Stimulated activated CD4-positive, alpha-beta T cell treated with anti-CD3 and anti-CD28 coated beads, Interleukin-15, amount 100 ng/mL, for 1 hour (primary cell): ENCODE results near the gene HMGXB3.

Experiments
- DNase-seq, 2 donors: peaks; one replicate each; pipeline ENCODE4 v3.0.0-alpha.2; 2020; ENCODE audit warnings: low read depth in 1 of 2, low spot score in 1 of 2

The HMGXB3 gene, protein sequence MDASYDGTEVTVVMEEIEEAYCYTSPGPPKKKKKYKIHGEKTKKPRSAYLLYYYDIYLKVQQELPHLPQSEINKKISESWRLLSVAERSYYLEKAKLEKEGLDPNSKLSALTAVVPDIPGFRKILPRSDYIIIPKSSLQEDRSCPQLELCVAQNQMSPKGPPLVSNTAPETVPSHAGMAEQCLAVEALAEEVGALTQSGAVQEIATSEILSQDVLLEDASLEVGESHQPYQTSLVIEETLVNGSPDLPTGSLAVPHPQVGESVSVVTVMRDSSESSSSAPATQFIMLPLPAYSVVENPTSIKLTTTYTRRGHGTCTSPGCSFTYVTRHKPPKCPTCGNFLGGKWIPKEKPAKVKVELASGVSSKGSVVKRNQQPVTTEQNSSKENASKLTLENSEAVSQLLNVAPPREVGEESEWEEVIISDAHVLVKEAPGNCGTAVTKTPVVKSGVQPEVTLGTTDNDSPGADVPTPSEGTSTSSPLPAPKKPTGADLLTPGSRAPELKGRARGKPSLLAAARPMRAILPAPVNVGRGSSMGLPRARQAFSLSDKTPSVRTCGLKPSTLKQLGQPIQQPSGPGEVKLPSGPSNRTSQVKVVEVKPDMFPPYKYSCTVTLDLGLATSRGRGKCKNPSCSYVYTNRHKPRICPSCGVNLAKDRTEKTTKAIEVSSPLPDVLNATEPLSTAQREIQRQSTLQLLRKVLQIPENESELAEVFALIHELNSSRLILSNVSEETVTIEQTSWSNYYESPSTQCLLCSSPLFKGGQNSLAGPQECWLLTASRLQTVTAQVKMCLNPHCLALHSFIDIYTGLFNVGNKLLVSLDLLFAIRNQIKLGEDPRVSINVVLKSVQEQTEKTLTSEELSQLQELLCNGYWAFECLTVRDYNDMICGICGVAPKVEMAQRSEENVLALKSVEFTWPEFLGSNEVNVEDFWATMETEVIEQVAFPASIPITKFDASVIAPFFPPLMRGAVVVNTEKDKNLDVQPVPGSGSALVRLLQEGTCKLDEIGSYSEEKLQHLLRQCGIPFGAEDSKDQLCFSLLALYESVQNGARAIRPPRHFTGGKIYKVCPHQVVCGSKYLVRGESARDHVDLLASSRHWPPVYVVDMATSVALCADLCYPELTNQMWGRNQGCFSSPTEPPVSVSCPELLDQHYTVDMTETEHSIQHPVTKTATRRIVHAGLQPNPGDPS (N-terminal part only)

DNA sequence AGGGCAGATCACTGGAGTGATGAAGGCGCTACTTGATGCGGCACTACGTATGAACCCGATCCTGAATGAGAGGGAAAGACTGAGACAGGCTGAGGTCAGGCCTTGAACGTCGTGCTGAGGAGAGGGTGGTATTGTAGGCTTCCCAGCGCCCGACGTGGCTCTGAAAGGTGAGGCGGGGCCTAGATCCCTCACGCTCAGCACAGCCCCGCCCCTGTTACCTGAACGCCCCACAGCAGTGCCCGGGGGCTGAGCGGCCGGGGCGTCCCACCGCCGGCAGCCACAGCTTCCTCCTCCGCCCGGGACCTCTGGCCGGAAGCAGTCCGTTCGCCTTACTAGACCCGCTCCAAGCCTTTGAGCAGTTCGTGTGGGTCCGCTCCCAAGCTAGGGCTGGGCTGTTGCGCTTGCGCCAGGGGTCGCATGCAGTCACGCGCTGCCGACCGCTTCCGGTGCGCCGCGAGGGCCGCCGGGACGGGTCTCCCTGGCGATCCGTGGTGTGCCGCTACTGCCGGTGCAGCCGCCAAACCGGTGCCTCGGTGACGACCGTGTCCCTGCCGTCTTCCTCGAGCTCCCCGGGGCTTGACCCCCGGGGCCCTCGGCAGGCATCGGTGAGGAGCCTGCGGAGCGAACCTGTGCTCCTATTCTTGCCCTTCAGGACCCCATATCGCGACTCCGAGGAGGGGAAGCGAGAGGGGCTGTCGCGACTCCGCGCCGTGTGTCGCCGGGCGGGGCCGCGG, at the start of gene HMGXB3, which contains the start of gene TIGD6:
TSS of gene HMGXB3 (plus strand) at position 484 of the 734 bp plus-strand sequence. CDS start 4,114 bp downstream, outside the sequence.
TSS of gene TIGD6 (minus strand) at position 399 of the 734 bp plus-strand sequence. CDS start 4,306 bp downstream, outside the sequence.
- DNase-seq = peak; percentile 63 to 78

DNA sequence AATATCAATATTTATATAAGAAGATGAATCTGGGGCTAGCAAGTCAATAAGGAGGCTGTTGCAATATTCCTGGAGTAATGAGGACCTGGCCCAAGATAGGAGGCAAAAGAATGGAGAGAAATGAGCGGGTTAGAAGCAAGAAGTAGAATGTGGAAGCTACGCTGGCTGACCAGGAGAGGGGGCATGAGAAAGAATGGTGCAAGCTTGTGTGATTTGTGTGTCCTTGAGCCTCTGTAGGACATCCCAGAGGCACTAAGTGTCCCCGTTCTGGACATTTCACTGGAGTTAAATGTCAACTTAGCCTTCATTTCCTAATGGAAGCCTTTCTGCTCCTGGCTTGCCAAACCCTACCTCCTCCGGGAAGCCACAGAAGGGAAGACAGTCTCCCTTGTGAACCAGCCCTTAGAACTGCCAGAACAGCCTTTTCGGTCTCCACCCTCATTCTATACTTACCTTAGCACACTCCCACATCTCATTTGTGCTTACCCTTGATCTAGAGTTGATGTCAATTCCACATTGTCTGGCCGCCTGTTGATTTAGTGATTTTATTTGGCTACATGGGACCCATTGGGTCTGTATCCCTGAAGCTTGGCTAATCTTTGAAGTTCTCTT, 49.3 kb upstream of the HMGXB3 start:
- DNase-seq = no peak

DNA sequence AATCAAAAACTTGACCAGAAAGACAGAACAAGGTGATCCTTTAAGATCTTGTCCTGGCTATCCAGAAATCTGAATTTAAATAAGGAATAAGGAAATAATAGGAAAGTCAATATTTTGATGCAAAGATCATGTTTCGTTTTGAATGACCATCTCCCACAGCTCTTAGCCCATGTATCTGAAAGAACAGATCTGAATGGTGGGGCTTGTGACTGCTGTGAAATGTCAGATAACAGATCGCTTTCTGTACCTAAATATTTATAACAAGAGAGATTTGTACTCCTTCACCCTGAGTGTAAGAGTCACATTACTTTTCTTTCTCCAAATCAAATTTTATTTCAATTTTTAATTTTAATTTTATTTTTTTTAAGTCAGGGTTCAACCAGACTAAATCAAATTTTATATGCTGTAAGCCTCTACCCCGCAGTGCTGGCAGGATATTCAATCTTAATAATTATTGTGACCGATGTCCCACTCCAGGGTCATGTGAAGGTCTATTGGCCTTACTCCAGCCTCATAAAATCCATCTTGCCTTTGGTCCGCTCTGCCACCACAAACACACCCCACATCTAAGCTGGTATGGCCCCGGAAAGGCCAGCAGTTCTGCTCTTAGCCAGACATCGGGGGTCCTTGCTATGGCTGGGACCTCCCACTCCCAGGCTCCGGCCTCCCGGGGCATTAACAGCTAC, 47.0 kb upstream of the HMGXB3 start:
- no peak for DNase-seq

DNA sequence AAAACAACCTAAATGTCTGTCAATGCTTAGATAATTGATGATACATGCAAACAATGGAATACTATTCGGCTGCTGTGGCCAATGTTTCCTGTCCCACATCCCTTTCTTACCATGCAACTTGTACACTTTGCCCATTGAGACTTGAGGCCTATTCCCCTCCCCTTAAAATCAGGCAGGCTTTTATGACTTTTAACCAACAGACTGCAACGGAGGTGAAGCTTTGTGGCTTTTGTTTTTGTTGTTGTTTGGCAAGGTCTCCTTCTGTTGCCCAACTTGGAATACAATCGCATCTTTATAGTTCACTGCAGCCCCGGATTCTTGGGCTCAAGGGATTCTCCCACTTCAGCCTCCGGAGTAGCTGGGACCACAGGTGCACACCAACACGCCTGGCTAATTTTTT, 45.7 kb upstream of the HMGXB3 start:
- DNase-seq = no peak

DNA sequence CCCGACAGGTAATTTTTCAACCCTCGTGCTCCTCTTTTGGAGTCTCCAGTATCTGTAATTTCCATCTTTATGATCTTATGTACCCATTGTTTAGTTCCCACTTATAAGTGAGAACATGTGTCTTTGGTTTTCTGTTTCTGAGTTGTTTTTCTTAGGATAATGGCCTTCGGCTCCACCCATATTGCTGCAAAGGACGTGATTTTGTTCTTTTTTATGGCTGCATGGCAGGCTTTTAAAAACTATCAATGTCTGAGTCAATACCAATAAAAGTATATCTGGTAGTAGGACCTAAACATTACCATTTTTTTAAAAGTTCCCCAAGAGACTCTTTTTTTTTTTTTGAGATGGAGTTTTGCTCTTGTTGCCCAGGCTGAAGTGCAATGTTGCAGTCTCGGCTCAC, 43.9 kb upstream of the HMGXB3 start:
- no peak for DNase-seq

DNA sequence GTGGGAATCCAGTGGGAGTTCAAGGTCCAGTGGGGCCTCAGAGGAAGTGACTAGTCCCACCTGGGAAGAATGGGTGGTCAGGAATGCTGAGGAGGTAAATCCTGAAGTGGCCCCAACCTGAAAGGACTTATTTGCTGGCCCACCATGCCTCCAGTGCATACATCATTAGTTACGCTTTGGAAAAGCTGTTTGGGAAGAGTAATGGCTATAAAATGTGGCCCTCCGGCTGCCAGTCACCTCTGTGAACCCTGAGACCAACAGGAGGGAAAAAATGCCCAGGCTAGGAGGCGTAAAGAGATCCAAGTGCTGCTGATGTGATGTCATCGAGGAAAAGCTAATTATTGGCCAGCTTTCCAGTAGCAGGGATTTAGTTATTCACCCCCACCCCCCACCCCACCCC, 42.7 kb upstream of the HMGXB3 start:
- no peak for DNase-seq

DNA sequence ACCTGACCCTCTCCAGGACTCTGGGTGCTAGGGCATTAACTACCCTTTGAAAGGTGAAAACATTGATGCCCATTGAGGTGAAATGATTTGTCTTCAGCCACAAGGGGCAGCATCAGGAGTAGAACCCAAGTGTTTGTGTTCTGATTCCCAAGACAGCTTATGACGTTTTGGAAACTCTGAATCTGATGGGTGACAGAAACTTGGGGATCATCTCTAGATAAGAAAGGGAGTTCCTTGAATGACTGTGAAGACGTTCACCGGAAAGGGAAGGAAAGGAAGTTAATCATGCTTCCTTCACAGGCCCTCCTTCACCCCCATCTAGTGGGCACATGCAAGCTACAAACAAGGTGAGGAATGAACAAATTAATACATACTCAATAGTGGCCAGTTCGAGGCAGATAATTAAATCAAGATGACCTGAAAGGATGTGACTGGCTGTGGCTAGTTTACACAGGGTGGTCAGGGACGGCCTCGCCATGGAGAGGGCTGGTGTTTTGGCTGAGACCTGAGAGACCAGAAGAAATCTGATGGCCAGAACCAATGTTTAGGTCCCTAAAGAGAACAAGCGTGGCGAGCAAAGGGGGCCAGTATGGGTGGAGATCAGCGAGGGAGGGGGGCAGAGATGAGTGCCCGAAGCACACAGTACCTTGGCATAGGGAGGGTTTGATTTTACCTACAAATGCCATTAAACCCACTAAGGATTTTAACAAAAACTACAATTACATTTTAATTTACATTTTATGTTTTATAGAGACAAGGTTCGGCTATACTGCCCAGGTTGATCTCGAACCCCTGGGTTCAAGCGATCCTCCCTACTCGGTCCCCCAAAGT, 40.9 kb upstream of the HMGXB3 start:
- peak; percentile 4 to 21 for DNase-seq

DNA sequence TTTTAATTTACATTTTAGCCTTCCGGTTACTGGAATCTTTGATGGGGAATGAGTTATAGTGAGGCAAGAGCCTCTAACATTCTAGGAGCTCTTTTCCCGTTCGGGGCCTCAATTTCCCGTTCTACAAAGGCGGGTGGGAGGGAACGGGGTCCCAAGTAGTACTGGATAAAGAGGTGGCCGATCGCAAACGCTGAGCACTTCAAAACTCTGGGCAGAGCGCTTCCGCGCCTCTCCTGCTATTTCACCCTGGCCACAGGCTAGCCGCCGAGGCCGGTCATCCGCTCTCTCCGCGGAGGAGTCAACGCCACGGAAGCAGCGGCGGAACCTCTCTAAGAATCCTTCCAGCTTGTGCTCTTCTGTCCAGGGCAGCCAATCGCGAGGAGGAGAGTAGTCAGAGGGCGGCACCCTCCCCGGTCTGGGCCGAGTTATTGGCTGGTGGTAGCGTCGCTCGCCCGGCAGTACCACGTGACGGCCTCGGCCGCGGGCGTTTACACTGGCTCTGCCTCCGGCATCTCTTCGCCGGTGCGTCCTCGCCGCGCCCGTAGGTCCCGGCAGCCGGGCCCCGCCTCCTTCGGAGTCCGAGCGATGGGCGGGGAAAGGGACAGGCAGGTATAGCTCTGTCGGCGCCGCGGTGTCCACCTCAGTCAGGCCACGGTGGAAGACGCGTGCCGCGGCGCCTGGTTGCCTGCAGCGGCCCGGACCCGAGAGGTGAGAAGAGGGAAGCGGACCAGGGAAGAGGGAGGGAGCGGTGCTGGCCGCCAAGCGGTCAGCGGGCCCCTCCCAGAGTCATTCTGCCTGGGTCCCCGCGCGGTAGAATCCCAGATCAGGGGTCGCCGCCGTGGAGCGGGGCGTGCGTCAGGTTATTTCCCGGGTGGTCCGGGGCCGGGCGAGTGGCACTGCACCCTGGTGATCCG, 40.0 kb upstream of the HMGXB3 start, which contains the start of gene SLC26A2:
TSS of gene SLC26A2 (plus strand) at position 487 of the 914 bp plus-strand sequence. CDS start 16,895 bp downstream, outside the sequence.
- peak; percentile 86 to 88 for DNase-seq

DNA sequence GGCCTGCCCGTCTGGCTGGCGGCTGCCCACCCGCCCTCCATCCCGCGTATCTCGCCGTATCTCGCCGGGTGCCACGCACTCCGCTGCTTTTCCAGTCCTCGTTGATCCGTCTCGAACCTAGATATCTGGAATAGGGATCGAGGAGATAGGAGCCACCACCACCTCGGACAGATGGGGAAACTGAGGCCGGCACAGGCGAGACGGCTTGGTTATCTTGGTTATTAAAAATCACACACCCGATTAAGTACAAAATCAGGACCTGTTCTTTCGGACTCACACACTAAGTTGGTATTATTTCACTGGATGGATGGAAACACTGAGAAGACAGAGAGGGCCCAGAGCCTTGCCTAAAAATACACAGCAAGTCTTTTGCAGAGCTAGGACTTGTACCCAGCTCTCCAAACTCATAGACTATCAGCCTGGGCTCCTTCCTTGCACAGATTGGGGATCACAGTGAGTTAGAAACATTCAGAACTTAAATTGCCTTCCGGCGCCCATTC, 39.3 kb upstream of the HMGXB3 start:
- DNase-seq = no peak

DNA sequence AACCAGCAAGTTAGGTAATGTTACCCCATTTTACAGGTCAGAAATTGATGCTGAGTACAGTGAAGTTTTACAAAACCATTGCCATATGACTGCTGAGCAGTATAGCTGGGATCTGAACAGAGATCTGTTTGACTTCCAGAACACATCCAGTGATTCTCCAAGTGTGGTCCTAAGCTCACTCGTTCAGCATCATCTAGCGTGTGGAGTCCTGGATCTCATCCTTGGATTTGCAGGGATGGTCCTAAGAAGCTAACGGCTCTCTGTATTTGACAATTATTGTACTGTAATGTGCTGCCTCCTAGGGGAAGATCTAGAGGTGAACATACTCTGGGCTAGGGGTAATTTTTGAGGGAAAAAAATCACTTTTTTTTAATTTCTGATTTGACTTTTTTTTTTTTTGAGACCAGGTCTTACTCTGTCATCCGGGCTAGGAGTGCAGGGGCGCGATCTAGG, 38.6 kb upstream of the HMGXB3 start:
- no peak for DNase-seq

DNA sequence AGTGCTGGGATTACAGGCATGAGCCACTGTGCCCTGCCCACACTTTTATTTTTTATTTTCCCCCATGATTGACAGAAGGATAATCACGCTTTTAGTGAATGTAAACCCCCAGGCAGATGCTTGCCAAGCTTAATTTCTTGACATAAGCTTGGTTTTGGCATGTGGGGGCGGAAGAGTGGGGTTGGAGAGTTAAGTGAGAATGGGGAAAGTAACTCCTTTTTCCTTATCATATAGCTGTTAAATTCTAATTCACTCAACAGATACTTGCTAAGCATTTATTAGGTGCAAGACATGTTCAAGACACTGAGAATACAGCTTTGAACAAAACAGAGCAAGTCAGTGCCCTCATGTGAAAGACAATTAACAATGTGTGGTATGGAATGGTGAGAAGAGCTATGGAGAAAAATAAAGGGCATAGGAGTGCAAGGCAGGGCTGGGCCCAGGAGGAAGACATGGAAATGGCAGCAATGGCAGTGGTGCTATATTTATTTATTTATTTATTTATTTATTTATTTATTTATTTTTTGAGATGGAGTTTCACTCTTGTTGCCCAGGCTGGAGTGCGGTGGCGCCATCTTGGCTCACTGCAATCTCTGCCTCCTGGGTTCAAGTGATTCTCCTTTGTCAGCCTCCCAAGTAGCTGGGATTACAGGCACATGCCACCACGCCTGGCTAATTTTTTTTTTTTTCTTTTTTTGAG, 37.8 kb upstream of the HMGXB3 start:
- no peak for DNase-seq

DNA sequence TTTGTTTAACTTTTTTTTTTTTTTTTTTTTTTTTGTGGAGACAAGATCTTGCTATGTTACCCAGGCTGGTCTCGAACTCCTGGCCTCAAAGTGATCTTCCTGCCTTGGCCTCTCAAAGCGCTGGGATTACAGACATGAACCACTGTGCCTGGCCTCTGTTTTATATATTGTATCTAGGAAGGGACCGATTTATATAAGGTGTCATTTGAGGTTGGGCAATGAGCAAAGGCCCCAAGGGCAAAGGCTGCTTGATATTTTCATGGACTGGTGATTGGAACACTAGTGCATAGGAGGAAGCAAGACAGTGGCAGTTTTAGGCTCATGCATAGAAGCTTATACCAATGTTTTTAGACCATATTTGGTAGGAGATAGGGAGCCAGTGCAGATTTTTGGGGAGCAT, 36.8 kb upstream of the HMGXB3 start:
- no peak for DNase-seq

DNA sequence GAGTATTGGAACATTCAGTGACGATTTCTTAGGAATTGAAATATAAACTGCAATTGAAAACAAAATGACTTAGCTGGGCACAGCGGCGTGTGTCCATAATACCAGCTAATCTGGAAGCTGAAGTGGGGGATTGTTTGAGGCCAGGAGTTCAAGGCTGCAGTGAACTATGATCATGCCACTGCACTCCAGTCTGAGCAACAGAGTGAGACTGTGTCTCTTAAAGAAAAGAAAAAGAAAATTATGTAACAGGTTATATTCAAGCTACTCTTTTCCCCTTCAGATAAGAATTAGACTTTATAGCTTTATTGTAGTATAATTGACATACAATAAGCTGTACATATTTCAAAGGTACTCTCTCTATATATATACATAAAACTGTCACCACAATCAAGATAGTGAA, 33.6 kb upstream of the HMGXB3 start:
- DNase-seq = no peak

DNA sequence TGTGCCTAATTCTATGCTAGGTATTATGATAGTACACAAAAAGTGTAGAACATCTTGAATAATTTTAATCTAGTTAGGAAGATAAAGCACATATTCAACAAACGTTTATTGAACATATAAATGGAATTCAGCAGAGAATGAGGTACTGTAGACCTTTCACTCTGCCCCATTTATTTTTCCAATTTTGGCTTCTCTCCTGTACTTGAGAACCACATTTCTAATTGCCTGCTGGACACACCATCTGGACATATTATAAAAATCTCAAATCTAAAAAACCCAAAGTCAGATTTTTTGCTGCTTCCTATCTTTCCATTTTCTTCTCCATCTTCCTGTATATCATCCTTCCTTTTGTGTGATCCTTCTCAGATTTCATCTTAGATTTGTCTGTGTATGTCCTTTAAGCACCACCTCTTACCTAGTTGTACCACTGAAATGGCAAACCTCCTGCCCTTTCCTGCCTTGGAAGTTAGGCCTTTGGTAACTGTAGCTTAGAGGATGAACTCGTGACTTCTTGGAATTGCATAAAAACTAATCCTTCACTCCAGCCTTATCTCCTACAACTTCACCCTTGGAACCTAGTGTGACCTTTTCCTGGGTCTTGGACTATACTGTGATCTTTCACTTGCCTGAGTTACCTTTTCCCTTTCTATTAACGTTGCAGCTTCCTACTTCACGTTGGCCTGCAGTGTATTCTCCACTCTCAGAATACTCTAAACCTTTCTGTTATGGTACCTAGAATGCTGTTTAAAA, 31.2 kb upstream of the HMGXB3 start:
- no peak for DNase-seq

DNA sequence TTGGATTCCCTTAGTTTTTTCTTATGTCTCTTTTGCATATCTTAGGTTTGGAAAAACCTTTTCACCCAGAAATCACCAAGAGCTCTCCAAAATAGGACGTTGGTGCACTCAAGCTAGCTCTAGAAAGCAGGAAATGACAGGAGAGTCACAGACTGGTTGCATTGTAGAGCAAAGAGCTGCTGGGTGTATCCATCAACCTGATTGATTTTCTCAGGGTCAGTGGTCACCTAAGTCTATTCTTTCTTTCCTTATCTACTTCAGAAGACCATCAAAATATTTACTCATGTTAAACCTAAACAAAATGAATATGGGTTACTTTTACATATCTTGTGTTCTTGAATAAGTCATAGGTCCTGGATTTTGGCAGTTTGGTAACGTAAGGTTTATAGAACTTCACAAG, 25.1 kb upstream of the HMGXB3 start:
- no peak for DNase-seq

DNA sequence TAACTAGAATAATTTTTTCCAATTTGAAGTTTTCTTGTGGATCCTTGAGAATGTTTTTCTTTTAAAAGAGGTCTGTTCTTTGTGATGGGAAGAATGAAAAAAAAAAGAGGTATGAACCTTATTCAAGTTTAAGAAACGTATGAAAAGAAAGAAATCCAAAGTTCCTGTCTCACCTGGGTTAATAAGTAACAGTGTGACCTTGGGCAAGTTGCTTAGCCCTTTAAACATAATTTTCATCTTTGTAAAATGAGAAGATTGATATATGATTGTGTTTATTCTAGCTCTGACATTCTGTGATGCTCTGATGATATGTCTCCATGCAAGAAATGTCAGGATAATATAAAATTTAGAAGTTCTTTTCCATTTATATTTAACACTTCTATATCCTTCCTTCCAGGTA, 20.6 kb upstream of the HMGXB3 start:
- no peak for DNase-seq
